SH-SY5Y (cell line): ENCODE results near the gene NPHP4.

Experiments
- GATA2 ChIP-seq: IDR thresholded peaks from 2 replicates; pipeline ENCODE4 v1.6.1; 2011; ENCODE audit warnings: mild to moderate bottlenecking, low read depth, low read length
- GATA3 ChIP-seq: IDR thresholded peaks from 2 replicates; pipeline ENCODE4 v1.6.1; 2011; ENCODE audit warnings: low read depth, mild to moderate bottlenecking, low read length, moderate library complexity

GRCh38 chr1:5994713-5995621 lies 2.7 kb upstream of the NPHP4 start:
- TF ChIP-seq GATA2 (no peak), GATA3 (no peak)
